ENCODE data around the gene BTBD9.

DNA sequence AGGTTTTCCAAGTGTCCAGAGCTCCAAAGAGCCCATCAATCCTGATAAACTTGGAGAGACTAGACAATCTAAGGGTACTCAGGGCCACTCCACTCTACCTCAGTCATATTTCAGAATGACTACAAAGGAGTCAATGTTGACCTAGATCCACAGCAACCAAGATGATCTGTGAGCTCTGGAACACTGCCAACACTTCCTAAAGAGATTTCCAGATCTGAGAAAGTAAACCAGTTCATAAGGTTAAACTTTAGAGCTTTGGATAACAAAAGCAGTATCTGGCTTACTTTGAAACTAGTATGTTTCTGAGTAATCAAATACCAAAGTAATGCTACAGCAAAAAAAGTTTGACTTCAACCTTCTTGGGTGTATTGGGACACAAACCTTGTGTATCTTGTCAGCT, 122.7 kb downstream of the BTBD9 start:
- TF ChIP-seq POLR2AphosphoS5 (IDR thresholded peaks at IDR 0.05), result no peak
- TF ChIP-seq, protein P1, sequence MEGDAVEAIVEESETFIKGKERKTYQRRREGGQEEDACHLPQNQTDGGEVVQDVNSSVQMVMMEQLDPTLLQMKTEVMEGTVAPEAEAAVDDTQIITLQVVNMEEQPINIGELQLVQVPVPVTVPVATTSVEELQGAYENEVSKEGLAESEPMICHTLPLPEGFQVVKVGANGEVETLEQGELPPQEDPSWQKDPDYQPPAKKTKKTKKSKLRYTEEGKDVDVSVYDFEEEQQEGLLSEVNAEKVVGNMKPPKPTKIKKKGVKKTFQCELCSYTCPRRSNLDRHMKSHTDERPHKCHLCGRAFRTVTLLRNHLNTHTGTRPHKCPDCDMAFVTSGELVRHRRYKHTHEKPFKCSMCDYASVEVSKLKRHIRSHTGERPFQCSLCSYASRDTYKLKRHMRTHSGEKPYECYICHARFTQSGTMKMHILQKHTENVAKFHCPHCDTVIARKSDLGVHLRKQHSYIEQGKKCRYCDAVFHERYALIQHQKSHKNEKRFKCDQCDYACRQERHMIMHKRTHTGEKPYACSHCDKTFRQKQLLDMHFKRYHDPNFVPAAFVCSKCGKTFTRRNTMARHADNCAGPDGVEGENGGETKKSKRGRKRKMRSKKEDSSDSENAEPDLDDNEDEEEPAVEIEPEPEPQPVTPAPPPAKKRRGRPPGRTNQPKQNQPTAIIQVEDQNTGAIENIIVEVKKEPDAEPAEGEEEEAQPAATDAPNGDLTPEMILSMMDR (IDR thresholded peaks at IDR 0.05 in 8 of 11, conservative IDR thresholded peaks at IDR 0.05 in 3 of 11), result no peak
- TF ChIP-seq POLR2A (IDR thresholded peaks at IDR 0.05), result no peak
